AG10803 (cell line): ENCODE measurements around the gene DYRK4.

Experiments
- DNase-seq: peaks from one replicate; pipeline ENCODE4 v3.0.0; 2010; ENCODE audit warnings: low read depth
- H3K4me3 ChIP-seq: 2 replicates; pipeline ENCODE4 v1.5.1; 2011; ENCODE audit warnings: mild to moderate bottlenecking, low read length, control low read depth
- TF ChIP-seq, protein P1 (sequence below): conservative IDR thresholded peaks from 2 replicates; pipeline ENCODE4 v1.5.1; 2011; ENCODE audit warnings: mild to moderate bottlenecking, low read length, control low read depth, inconsistent platforms

The DYRK4 gene

DNA sequence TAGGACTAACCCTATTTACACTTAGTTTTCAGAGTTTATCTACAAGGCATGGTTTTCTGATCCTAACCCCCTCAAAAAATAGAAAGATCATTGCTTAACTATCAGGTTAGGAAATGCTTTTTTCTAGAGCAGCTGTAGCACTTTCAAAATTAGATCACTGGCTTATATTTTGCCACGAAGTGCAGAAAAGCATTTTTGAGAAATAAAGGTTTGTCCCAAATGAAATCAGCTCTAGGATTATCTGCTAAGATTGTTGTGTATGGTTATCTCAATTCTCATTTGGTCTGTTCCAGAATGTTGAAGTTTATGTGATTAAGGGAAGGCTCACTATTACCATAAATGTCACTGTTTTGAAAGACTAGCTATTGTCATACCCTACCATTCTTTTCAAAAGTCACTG, 9.8 kb upstream of the DYRK4 start:
- TF ChIP-seq, protein P1, sequence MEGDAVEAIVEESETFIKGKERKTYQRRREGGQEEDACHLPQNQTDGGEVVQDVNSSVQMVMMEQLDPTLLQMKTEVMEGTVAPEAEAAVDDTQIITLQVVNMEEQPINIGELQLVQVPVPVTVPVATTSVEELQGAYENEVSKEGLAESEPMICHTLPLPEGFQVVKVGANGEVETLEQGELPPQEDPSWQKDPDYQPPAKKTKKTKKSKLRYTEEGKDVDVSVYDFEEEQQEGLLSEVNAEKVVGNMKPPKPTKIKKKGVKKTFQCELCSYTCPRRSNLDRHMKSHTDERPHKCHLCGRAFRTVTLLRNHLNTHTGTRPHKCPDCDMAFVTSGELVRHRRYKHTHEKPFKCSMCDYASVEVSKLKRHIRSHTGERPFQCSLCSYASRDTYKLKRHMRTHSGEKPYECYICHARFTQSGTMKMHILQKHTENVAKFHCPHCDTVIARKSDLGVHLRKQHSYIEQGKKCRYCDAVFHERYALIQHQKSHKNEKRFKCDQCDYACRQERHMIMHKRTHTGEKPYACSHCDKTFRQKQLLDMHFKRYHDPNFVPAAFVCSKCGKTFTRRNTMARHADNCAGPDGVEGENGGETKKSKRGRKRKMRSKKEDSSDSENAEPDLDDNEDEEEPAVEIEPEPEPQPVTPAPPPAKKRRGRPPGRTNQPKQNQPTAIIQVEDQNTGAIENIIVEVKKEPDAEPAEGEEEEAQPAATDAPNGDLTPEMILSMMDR: no peak
- no peak for DNase-seq
- no peak overlapping the region for H3K4me3 ChIP-seq

DNA sequence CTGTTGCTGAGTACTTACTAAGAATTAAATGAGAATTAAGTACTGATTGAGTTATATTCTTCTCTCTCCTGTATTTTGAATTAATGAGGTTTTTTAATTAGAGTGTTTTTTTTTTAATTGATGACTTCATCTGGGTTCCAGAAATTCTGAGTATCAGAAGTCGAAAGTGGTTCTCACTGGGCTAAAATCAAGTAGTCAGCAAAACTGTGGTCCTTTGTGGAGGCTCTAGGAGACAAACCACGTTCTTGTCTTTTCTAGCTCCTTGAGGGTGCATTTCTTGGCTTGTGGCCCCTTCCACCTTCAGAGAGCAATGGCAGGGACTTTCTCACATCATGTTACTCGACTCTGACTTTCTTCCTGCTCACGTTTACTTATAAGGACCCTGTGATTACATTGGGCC, 8.1 kb upstream of the DYRK4 start:
- no peak overlapping the region for H3K4me3 ChIP-seq
- DNase-seq: no peak
- TF ChIP-seq, protein P1: no peak

DNA sequence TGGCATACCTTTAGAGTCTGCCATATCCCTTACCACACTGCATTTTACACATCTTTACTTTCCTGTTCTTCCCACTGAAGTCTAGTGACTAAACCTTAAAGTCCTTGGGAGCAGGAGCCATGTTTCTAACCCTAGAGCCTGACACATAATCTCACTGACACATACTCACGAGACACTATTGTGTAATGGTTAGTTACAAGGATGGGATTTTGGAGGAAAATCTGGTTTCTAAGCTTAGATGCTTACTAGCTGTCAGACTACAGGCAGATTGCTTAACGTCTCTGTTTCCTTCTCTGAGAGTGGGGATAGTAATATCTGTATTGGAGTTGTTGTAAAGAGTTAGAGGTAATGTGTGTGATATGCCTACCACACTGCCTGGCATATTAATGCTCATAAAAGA, 6.2 kb upstream of the DYRK4 start:
- H3K4me3 ChIP-seq: no peak overlapping the region
- DNase-seq: peak; percentile 16
- TF ChIP-seq, protein P1: no peak

DNA sequence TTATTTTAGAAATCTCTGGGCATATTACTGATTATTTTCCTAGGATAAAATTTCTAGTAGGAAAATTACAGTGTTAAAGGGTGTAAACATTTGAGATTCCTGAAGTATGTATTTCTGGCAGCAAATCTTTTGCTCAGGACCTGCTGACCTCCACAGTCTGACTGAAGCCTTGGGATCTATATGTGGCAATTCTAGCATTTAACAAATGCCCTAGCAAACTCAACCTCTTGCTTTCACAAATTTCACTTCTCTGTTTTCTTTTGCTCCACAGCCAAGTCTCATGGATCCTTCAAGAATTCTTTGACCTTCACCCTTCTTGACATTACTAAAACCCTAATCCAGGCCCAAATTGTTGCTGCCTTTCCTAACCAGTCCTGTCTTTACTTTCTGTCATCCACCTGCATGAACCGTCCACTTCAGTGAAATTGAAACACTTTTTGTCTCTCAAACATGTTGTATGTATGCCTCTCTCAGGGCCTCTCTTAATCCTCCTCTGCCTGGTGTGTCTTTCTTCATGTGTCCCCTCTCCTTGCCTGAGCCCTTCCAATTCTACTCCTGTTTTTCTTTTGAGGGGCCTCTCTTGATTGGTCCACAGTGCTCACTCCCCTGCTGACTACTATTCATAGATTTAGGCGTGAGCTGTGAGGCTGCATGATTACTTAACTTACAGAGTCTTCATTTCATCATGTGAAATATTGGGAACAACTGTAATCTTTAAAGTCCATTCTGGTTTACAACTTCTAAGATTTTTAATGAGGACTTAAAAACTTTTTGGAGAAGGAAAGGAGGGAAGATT, 5.1 kb upstream of the DYRK4 start:
- DNase-seq: no peak
- TF ChIP-seq, protein P1: no peak
- H3K4me3 ChIP-seq: no peak overlapping the region

DNA sequence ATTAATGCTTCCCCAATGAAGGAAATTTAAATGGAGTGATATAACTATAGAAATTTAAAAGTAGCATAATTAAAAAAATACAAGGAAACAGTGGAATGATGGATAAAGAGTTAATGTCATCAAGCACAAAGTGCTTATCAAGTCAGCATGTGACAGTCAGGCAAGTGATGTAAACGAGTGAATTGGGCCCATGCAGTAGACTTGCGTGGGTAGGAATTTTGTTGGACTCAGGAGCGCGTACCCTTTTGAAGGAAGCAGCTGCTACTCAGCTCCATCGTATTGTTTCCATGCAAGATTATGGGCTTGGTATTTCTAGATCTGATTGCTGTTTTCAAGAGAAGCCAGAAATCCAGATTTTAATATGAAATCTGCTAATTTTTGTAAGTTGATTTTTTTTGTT, 4.4 kb upstream of the DYRK4 start:
- TF ChIP-seq, protein P1: no peak
- no peak for DNase-seq
- no peak overlapping the region for H3K4me3 ChIP-seq

DNA sequence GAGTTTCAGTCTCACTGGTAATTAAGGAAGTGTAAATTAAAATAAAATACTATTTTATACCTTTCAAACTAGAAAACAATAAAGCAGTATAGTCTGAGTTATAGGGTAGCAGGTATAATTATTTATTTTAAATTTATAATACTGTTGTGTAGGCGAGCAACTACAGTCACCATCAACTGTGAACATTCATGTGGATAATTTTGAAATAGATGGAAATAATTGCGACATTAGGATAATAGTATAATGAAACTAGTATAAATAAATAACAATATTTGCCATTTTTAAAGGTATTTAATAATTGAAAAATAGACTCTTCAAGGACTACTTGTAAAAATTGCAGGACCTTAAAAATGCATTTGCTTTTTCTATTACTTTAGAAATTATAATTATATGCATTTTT, 3.8 kb upstream of the DYRK4 start:
- H3K4me3 ChIP-seq: no peak overlapping the region
- DNase-seq: no peak
- TF ChIP-seq, protein P1: no peak

DNA sequence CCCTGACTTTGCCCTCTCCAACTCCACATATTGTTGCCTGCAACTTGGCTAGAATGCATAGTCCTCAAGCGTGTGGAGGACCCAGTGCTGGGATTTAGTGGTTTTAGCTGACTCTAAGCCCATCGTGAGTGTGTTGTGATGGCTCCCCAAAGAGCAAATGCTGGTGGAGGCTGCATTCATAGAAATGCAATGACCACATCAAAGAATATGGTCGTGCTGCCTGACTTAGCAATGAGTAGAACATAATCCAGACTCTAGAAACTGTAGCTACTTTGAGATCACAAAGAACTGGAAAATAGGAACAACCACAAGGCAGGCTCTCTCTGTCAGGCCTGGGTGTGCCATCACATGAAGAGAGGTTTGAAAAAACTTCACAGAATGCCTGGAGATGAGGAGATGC, 1.3 kb downstream of the DYRK4 start:
- TF ChIP-seq, protein P1: no peak
- no peak for DNase-seq
- no peak overlapping the region for H3K4me3 ChIP-seq
